PC-3 (cell line): ENCODE results near the gene IGFBP2. TPM values are rescaled to one million over a fixed set of nuclear protein-coding genes. Genes with fewer than 3 reads are reported as not detected.

ENCODE experiments used
- ATAC-seq: fragments of 200-7000 bp; cut with Tn5 transposase; 2 replicates; pipeline ENCODE4 v1.9.1; 2020; ENCODE audit warnings: mild to moderate bottlenecking, moderate library complexity
- BruUV-seq: library from RNA; stranded (reverse); fragments of 400-500 nt; replicated peaks from 2 replicates; lab custom pipeline; 2021; lab: Mats Ljungman, UMichigan
- CTCF ChIA-PET: fragments of 300-600 bp; sonication (Branson Sonifier 250); formaldehyde crosslinking; loops from one replicate; lab custom pipeline; 2022; ENCODE audit warnings: antibody characterized with exemption; lab: Charles Lee
- POLR2A ChIA-PET: fragments of 300-600 bp; sonication (Branson Sonifier 250); formaldehyde crosslinking; loops from one replicate; lab custom pipeline; 2022; ENCODE audit warnings: antibody characterized with exemption; ENCODE audit not compliant: unreplicated experiment; lab: Charles Lee
- DNase-seq: peaks from one replicate; pipeline ENCODE4 v3.0.0-alpha.2; 2015
- H2AFZ ChIP-seq: fragments of 300-600 bp; sonication (generic); 2 replicates; pipeline ENCODE4 v1.6.0; 2016; ENCODE audit warnings: antibody characterized with exemption, low read length
- H3F3A ChIP-seq: fragments of 300-600 bp; sonication (generic); one replicate; pipeline ENCODE4 v1.6.0; 2017; ENCODE audit warnings: antibody characterized with exemption, low read length, control low read depth, mild to moderate bottlenecking; ENCODE audit not compliant: unreplicated experiment
- H3K27ac ChIP-seq: fragments of 300-600 bp; sonication (generic); 2 replicates; pipeline ENCODE4 v1.5.1; 2016; ENCODE audit warnings: mild to moderate bottlenecking, low read length
- H3K27me3 ChIP-seq: fragments of 300-600 bp; sonication (generic); 2 replicates; pipeline ENCODE4 v1.6.1; 2016; ENCODE audit warnings: low read length, mixed read lengths
- H3K36me3 ChIP-seq: fragments of 300-600 bp; sonication (generic); 2 replicates; pipeline ENCODE4 v1.6.1; 2016; ENCODE audit warnings: low read depth, mixed run types, low read length, mixed read lengths
- H3K4me1 ChIP-seq: fragments of 300-600 bp; sonication (generic); 2 replicates; pipeline ENCODE4 v1.5.1; 2016; ENCODE audit warnings: low read length; ENCODE audit not compliant: insufficient read depth
- H3K4me2 ChIP-seq: fragments of 300-600 bp; sonication (generic); 2 replicates; pipeline ENCODE4 v1.6.0; 2016; ENCODE audit warnings: low read length
- H3K4me3 ChIP-seq: fragments of 300-600 bp; sonication (generic); 2 replicates; pipeline ENCODE4 v1.5.1; 2016; ENCODE audit warnings: mild to moderate bottlenecking, low read length, mixed read lengths
- H3K79me2 ChIP-seq: fragments of 300-600 bp; sonication (generic); 2 replicates; pipeline ENCODE4 v1.6.1; 2017; ENCODE audit warnings: low read length, mixed read lengths
- H3K9ac ChIP-seq: fragments of 300-600 bp; sonication (generic); 2 replicates; pipeline ENCODE4 v1.6.0; 2016; ENCODE audit warnings: mild to moderate bottlenecking, low read length
- H3K9me2 ChIP-seq: fragments of 300-600 bp; sonication (generic); replicated peaks from 2 replicates; pipeline ENCODE4 v1.6.1; 2016; ENCODE audit warnings: mixed run types, low read length, mixed read lengths
- H3K9me3 ChIP-seq: fragments of 300-600 bp; sonication (generic); 2 replicates; pipeline ENCODE4 v1.6.1; 2016; ENCODE audit warnings: low read length, mixed read lengths
- H4K20me1 ChIP-seq: fragments of 300-600 bp; sonication (generic); 2 replicates; pipeline ENCODE4 v1.6.1; 2016; ENCODE audit warnings: low read length, mixed read lengths
- CTCF ChIP-seq: fragments of 300-600 bp; sonication (generic); conservative IDR thresholded peaks from 2 replicates; pipeline ENCODE4 v1.5.1; 2017; ENCODE audit warnings: antibody characterized with exemption, low read depth, mild to moderate bottlenecking, low read length
- EZH2 ChIP-seq: fragments of 300-600 bp; sonication (generic); IDR thresholded peaks from one replicate; pipeline ENCODE4 v1.6.1; 2017; ENCODE audit warnings: antibody characterized with exemption, mild to moderate bottlenecking, low read length; ENCODE audit not compliant: unreplicated experiment
- EZH2phosphoT487 ChIP-seq: fragments of 300-600 bp; sonication (generic); IDR thresholded peaks from 2 replicates; pipeline ENCODE4 v1.6.1; 2018; ENCODE audit warnings: mild to moderate bottlenecking, antibody characterized with exemption, low read length, borderline replicate concordance
- intact Hi-C: fragments of 100-400 bp; cut with micrococcal nuclease; formaldehyde crosslinking; loops from 2 replicates; pipeline ENCODE4 v1.9.0; 2023
- total RNA-seq: library from RNA; depleted of rRNA; stranded (reverse); fragments of >200 nt; gene quantifications from 2 replicates; pipeline ENCODE4 v1.2.3, GENCODE V29; 2014

IGFBP2 gene
- total RNA-seq, 1 experiment from 2014 or later: 174 TPM

DNA sequence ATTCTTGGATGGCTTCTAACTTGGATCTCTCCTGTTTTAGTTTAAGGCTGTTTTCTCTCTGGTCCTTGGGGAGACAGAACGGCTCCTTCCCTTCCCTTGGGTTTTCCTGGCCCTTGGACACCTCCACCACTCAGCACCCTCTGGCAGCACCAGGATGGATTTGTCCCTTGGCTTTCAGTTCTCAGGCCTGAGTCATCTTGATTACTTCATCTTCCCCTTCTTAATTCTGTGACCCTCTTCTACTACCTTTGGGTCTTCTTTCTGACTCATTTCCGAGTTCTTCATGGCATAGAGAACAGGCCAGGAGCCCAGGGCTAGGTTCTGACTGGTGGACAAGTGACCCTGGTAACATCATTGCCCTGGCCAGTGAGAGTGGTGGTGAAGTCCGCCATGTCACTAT is 14.9 kb downstream of the IGFBP2 start:
- Histone ChIP-seq H3K4me3 (no peak overlapping the region), H2AFZ (no peak overlapping the region), H3K27ac (no peak overlapping the region), H3K4me1 (peaks cover 9% of the 10 kb centered on the region; the same call in 1 of the 2 replicates), H3K9me2 (no peaks in the 10 kb centered on the region), H3K27me3 (no peaks in the 10 kb centered on the region), H3K9me3 (no peaks in the 10 kb centered on the region), H3K4me2 (no peak overlapping the region), H3K79me2 (no peaks in the 10 kb centered on the region), H3F3A (no peaks in the 10 kb centered on the region), H3K9ac (no peak overlapping the region), H4K20me1 (no peaks in the 10 kb centered on the region), H3K36me3 (no peaks in the 10 kb centered on the region; the same call in 1 of the 2 replicates)
- CTCF ChIA-PET: no interaction called here
- no TSS peak for BruUV-seq
- ATAC-seq (no peak), DNase-seq (peak; percentile 57)
- intact Hi-C loops: no loop called here
- TF ChIP-seq CTCF: no peak
- TF ChIP-seq EZH2: no peak
- no peak for TF ChIP-seq EZH2phosphoT487
- POLR2A ChIA-PET: no interaction called here

- Histone ChIP-seq H3K79me2 (no peaks in the 10 kb centered on the region), H3K4me3 (no peak overlapping the region), H3K4me2 (no peak overlapping the region), H3K36me3 (no peaks in the 10 kb centered on the region; the same call in 1 of the 2 replicates), H3K4me1 (peaks cover 9% of the 10 kb centered on the region; the same call in 1 of the 2 replicates), H4K20me1 (no peaks in the 10 kb centered on the region), H3F3A (no peaks in the 10 kb centered on the region), H3K9me2 (no peaks in the 10 kb centered on the region), H3K27ac (no peak overlapping the region), H3K9ac (no peak overlapping the region), H3K27me3 (no peaks in the 10 kb centered on the region), H3K9me3 (no peaks in the 10 kb centered on the region), H2AFZ (no peak overlapping the region)
- no peak for ATAC-seq
- ChIA-PET CTCF (no interaction called here), POLR2A (no interaction called here)
- BruUV-seq: no TSS peak
- intact Hi-C loops: no loop called here
- DNase-seq: no peak
- no peak for TF ChIP-seq CTCF
- no peak for TF ChIP-seq EZH2
- no peak for TF ChIP-seq EZH2phosphoT487
Observed at GRCh38 chr2:216649574-216649973, 16.4 kb downstream of the IGFBP2 start.

DNA sequence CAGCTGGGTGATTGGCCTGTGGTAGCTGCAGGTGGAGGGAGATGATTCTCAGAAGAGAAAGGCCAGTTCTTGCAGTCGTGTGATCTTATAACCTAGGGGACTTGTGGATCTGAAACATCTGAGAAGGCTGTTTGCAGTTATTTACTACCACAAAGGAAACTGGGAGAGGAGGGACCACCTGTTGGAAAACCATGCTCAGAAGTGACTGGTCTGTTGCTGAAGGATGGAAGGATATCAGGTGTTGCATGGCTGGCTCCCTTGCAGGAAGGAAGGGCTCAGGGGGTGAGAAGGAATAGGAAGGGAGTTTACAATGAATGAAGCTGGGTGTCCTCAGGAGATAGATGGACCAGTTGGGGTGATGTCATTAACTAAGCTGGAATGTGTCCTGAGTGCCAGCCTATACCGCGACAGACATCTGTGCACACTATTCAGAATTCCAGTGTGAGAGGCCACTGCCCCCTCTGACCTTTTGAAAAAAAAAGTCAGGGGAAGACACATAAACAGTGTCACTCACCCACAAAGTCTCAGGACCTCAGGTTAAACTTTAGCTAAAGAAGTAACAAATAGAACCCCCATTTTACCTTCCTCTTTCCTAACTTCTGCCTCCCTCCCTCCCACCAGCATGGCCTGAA is 17.5 kb downstream of the IGFBP2 start:
- H3K79me2 ChIP-seq: no peaks in the 10 kb centered on the region
- POLR2A ChIA-PET: no interaction called here
- CTCF ChIA-PET: no interaction called here
- no peak overlapping the region for H3K9ac ChIP-seq
- H2AFZ ChIP-seq: no peak overlapping the region
- H3K4me1 ChIP-seq: peaks cover 9% of the 10 kb centered on the region; the same call in 1 of the 2 replicates
- no peaks in the 10 kb centered on the region for H3F3A ChIP-seq
- H3K36me3 ChIP-seq: no peaks in the 10 kb centered on the region; the same call in 1 of the 2 replicates
- intact Hi-C loops: no loop called here
- TF ChIP-seq EZH2phosphoT487 (no peak), EZH2 (no peak), CTCF (no peak)
- H3K9me2 ChIP-seq: no peaks in the 10 kb centered on the region
- ATAC-seq (no peak), DNase-seq (no peak)
- no peaks in the 10 kb centered on the region for H3K9me3 ChIP-seq
- H3K4me3 ChIP-seq: no peak overlapping the region
- no peak overlapping the region for H3K4me2 ChIP-seq
- no peaks in the 10 kb centered on the region for H3K27me3 ChIP-seq
- no TSS peak for BruUV-seq
- H3K27ac ChIP-seq: no peak overlapping the region
- no peaks in the 10 kb centered on the region for H4K20me1 ChIP-seq
